Rectal smooth muscle tissue (tissue), 1 donor: Measurements from ENCODE around the gene PLXNB2.

ENCODE experiments used
- H3K27ac ChIP-seq: one replicate; pipeline ENCODE4 v1.7.0; 2013; ENCODE audit warnings: low read depth, low read length, inconsistent platforms
- H3K27me3 ChIP-seq: one replicate; pipeline ENCODE4 v1.7.0; 2013; ENCODE audit warnings: low read length; ENCODE audit not compliant: control insufficient read depth, insufficient read depth
- H3K36me3 ChIP-seq: one replicate; pipeline ENCODE4 v1.7.0; 2013; ENCODE audit warnings: low read length; ENCODE audit not compliant: control insufficient read depth, insufficient read depth
- H3K4me1 ChIP-seq: one replicate; pipeline ENCODE4 v1.7.0; 2013; ENCODE audit warnings: low read length; ENCODE audit not compliant: control insufficient read depth, insufficient read depth
- H3K4me3 ChIP-seq: one replicate; pipeline ENCODE4 v1.7.0; 2013; ENCODE audit warnings: low read length
- H3K9ac ChIP-seq: one replicate; pipeline ENCODE4 v1.7.0; 2013; ENCODE audit warnings: low read length

The PLXNB2 gene

DNA sequence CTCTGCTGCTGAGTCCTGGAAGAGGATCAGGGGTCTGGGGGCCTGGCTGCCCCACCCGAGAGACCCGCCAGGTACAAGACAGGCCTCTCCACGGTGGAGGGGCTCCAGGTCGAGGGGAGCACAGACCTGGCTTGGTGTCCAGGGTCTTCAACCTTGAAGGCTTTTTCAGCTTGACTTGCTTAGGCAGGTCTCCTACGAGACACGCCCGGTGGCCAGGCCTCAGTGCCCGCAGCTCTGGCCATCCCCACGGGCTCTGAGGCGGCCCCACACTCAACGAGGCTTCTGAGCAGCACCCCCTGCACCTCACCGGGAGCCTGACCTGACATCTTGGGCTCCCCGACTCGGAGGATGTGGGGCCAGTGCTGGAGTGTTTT is 6.6 kb upstream of the PLXNB2 start:
- no peaks in the 10 kb centered on the region for H3K36me3 ChIP-seq
- H3K27me3 ChIP-seq: no peaks in the 10 kb centered on the region
- H3K4me1 ChIP-seq: no peaks in the 10 kb centered on the region
- no peak overlapping the region for H3K9ac ChIP-seq
- no peak overlapping the region for H3K27ac ChIP-seq
- H3K4me3 ChIP-seq: peak overlapping the region; percentile 36

DNA sequence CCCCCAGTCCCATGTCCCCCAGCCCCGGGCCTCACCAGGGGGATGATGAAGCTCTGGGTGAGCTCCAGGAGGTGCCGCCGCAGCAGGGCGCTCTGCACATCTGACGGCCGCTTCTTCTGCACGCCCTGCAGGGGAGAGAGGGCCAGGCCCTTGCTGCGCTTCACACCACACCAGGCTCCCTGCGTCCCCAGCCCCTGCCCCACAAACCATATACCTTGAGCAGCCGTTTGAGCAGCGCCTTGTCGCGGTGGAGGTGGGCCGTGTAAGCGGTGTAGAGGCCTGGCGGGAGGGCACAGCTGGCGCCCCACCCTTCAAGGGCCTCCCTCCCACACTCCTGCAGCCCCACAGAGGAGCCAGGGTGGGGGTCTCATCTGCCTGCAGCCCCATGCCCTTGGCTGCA is 6.2 kb upstream of the PLXNB2 start:
- Histone ChIP-seq H3K27me3 (no peaks in the 10 kb centered on the region), H3K36me3 (no peaks in the 10 kb centered on the region), H3K4me3 (no peak overlapping the region), H3K9ac (no peak overlapping the region), H3K27ac (no peak overlapping the region), H3K4me1 (no peaks in the 10 kb centered on the region)

DNA sequence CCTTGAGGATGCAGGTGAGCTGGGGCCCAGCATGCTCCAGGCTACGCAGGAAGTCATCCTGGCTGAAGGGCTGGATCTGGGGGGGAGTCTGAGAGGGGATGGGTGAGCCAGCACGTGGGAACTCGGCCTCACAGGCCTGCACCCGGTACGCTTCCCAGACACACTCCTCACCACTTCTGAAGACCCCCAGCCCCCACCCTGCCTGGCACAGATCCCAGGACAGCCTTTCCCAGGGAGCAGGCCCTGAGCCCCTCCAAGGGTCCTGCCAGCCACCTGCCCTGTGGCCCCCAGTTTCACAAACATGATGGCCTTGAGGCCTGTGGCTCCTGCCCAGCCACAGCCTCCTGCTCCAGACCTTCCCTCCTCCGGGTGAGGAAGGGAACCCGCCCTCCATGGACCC is 5.6 kb upstream of the PLXNB2 start:
- no peak overlapping the region for H3K9ac ChIP-seq
- H3K27me3 ChIP-seq: no peaks in the 10 kb centered on the region
- no peak overlapping the region for H3K4me3 ChIP-seq
- H3K4me1 ChIP-seq: peaks cover 2% of the 10 kb centered on the region
- H3K36me3 ChIP-seq: no peaks in the 10 kb centered on the region
- no peak overlapping the region for H3K27ac ChIP-seq

DNA sequence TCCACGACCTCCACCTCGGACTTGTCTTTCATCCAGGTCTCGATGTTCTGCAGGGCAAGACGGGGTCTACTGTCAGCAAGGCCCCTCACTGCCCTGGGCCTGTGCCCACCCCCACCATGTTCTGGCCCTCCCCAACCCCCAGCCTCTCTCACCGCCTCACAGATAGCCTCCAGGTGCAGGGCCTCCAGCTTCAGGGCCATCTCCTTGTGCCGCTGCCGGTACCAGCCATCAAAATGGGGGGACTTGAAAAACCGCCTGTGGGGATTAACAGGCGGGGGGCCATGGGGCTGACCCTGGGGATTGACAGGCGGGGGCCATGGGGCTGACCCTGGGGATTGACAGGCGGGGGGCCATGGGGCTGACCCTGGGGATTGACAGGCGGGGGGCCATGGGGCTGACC is 4.9 kb upstream of the PLXNB2 start:
- Histone ChIP-seq H3K4me3 (no peak overlapping the region), H3K27me3 (no peaks in the 10 kb centered on the region), H3K27ac (no peak overlapping the region), H3K36me3 (no peaks in the 10 kb centered on the region), H3K4me1 (peaks cover 5% of the 10 kb centered on the region), H3K9ac (no peak overlapping the region)

DNA sequence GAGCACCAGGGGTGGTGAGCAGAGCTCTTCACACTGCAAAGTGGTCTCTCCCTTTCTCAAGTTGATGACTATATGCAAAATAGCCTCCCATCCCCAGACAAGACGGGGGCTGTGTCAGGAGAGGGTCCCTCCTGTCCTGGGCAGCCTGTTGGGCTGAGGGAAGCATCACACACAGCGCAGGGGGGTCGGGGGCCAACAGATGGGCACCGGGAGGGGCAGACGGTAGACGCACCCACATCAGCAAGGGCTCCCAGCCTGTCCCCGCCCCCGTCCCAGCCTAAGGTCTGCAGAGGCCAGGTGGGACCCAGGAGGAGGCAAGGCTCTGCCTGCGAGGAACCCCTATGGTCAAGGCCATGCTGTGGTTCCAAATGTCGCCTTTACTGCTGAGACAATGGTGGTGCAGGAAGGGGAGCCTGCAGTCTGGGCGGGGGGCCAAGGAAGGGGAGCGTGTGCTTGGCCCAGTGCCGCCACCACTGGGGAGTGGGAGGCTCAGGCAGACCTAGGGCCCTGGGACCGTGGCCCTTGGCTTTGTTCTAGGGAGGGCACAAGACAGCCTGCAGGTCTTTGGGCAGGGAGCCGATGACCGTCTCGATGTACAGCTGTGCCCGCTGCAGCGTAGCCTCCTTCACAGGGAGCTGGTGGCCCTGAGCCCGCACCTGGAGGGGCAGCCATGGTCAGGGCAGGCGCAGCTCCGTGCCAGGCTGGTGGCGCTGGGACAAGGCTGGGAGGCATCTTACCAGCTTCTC is 4.3 kb upstream of the PLXNB2 start:
- H3K27ac ChIP-seq: no peak overlapping the region
- no peaks in the 10 kb centered on the region for H3K27me3 ChIP-seq
- H3K4me1 ChIP-seq: peaks cover 5% of the 10 kb centered on the region
- no peak overlapping the region for H3K4me3 ChIP-seq
- no peak overlapping the region for H3K9ac ChIP-seq
- no peaks in the 10 kb centered on the region for H3K36me3 ChIP-seq

DNA sequence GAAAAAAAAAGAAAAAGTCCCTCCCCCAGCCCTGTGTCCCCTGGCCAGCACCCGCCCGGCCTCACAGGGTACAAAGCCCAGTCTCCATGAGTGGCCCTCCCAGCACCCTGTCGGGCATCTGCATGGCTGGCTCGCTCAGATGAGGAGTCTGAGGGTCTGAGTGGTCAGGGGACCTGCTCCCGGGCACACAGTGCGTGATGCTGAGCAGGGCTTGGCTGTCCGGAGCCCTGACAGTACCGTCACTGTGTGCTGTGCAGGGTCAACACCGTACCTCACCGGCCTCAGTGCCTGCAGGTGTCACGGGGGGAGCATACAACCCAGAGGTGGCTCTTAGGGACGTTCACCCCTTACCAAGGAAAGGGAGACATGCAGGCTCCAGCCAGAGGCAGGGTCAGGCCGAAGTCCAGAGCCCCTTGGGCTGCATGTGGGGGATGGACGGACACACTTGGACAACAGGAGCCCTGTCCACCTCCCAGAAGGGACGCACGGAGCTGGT is 3.6 kb upstream of the PLXNB2 start:
- no peaks in the 10 kb centered on the region for H3K27me3 ChIP-seq
- peaks cover 5% of the 10 kb centered on the region for H3K4me1 ChIP-seq
- no peak overlapping the region for H3K4me3 ChIP-seq
- no peak overlapping the region for H3K27ac ChIP-seq
- no peak overlapping the region for H3K9ac ChIP-seq
- H3K36me3 ChIP-seq: no peaks in the 10 kb centered on the region

DNA sequence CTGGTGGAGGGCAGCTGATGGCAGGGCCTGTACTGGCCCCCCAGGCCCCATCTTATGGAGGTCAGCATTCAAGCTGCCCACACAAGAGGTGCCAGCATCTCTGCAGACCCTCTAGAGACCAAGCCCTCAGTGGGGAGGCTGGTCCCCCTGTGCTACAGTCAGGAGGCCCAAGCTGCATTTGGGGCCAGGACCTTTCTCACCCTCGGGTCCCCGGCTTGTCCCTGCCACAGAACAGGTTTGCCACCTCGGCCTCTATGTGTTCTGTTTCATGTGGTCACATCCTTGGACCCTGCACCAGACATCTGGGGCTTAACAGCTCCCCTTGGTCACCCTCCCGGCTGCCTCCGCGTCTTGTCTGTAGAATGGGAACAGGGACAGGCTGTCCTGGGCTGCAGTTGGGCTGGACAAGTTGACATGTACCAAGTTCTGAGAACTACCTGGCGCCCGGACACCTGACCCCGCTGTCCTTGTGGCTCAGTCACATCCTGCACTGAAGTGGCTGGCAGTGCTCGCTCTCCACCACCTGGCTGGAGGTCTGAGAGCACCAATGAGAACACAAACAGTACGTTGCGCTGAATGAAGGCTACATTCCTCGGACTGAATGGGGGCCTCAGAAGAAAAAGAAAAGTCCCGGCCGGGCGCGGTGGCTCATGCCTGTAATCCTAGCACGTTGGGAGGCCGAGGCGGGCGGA is 2.7 kb upstream of the PLXNB2 start:
- Histone ChIP-seq H3K36me3 (no peaks in the 10 kb centered on the region), H3K4me3 (no peak overlapping the region), H3K9ac (no peak overlapping the region), H3K27me3 (no peaks in the 10 kb centered on the region), H3K4me1 (peaks cover 9% of the 10 kb centered on the region), H3K27ac (no peak overlapping the region)

DNA sequence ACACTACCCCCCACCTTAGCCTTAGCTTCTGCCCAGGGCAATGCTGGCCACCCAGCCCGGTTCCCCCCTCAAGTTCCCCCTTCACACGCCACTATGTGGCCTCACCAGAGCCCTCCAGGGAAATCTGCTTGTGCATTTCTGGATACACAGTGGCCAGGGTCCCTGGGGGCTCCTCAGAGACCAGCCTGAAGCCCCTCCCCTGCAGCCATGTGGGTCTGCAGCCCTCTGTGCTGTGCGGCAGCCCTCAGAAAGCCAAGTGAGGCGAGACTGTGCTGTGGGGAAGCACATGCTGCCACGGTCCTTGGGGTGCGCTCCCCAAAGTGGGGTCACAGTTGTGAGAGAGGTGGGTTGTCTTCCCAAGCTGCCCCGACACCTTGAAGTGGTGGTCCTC is 2.1 kb upstream of the PLXNB2 start:
- no peaks in the 10 kb centered on the region for H3K27me3 ChIP-seq
- H3K36me3 ChIP-seq: no peaks in the 10 kb centered on the region
- H3K4me3 ChIP-seq: no peak overlapping the region
- no peak overlapping the region for H3K27ac ChIP-seq
- H3K4me1 ChIP-seq: peaks cover 14% of the 10 kb centered on the region
- H3K9ac ChIP-seq: no peak overlapping the region

DNA sequence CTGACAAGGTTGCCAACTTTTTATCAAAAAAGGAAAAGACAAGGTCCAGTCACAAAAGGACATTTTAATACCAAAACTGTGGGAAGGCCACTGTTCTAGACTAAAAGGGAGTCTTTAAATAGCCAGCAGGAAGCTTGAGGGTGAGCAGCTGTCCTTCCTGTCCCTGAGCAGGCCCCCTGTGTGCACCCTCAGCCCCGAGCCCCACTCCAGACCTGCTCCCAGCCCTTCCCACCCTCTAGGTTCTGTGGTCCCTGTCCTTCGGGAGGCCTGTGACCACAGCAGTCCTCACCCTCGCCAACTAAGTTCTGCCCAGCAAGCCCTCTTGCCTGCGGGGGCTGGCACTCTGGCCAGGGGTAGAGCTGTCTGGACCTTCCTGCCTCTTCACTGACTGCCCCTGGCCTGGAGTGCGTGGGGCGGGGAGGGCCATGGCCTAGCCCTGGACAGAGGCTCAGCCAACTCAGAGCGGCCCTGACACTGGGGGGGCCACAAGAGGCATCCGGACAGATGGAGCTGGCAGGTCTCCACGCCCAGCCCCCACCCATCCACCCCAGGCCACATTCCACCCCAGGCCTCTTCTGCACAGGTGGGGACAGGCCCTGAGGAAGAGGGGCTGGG is 1.6 kb upstream of the PLXNB2 start:
- no peak overlapping the region for H3K4me3 ChIP-seq
- no peaks in the 10 kb centered on the region for H3K27me3 ChIP-seq
- peak overlapping the region; percentile 83 for H3K27ac ChIP-seq
- peaks cover 18% of the 10 kb centered on the region for H3K4me1 ChIP-seq
- H3K36me3 ChIP-seq: no peaks in the 10 kb centered on the region
- no peak overlapping the region for H3K9ac ChIP-seq

DNA sequence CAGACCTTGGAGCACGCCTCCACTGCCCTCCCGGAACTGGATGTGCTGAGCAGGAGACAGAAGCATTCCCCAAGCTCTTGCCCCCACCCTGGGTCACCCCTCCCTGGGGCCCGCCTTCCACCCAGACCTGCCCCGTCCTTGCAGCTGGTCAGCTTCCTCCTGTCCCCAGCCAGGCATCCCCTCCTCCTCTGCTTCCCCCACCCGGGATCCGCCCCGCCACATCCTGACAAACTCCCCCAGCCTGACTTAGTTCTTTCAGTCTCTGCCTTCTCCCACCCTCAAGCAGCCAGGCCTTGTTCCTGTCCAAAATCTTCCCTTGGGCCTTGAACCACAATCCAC is 1.1 kb upstream of the PLXNB2 start:
- Histone ChIP-seq H3K4me3 (no peak overlapping the region), H3K27me3 (no peaks in the 10 kb centered on the region), H3K27ac (peak overlapping the region; percentile 83), H3K36me3 (no peaks in the 10 kb centered on the region), H3K4me1 (peaks cover 23% of the 10 kb centered on the region), H3K9ac (no peak overlapping the region)

DNA sequence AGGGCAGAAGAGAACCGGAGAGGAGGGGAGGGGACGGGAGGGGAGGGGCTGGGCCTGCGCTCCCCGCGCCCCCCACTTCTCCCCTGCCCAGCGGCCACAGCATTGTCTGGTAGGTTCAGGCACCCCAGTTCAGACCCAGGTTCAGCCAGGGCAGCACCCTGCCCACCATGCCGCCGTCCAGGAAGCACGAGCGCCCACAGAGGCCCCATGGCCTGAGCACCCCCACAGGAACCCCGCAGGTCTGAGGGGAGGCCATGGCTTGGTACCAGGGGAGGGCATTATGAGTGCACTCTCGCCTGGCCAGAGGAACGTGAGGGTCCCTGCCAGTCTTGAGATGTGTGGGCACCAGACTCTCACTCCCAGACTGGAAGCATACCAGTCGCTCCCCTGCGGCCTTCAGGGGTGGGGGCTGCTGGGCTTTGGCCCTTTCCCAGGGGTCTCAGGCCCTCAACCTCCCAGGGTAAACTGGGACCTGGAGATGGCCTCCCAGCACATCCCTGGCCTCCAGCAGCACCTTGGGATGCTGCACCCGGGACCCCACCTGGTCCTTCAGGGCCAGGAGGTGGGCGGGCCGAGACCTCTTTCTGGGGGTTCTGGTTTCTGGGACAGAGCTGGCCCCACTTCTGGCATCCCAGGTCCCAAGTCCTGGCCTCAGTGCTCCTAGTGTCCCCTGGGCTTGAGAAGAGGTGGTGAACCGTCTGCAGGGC is 597 bp upstream of the PLXNB2 start:
- peak overlapping the region; percentile 83 for H3K27ac ChIP-seq
- peak overlapping the region; percentile 49 for H3K9ac ChIP-seq
- H3K36me3 ChIP-seq: no peaks in the 10 kb centered on the region
- peak overlapping the region; percentile 21 for H3K4me3 ChIP-seq
- H3K27me3 ChIP-seq: no peaks in the 10 kb centered on the region
- H3K4me1 ChIP-seq: peaks cover 28% of the 10 kb centered on the region

DNA sequence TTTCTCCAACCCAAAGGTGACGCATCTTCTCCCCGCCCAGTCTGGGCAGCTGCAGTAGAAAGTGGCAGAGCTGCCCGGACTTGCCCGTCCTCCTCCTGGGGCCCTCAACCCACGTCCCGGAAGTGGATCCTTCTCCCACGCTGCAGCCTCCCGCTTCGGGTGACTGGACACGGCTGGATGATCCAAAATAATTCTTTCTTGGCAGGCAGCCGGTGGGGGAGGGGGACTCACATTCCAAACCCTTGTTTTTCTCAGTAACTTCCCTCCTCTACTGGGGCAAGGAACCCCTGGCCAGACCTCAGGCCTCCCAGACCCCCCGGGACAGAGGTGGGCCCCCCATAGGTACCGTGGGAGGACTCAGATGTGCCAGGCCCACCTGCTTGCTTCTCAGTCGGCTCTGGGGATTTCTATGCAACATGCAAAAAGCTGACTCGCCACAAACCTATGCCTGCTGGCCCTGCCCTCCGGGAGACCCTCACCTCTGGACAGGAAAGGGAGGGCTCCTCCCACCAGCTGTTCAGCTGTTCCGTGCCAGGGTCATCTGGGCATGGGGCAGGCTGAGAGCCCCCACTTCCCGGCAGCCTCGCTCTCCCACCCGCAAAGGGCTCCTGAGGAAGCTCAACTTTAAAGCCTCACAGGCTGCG is 1.4 kb downstream of the PLXNB2 start:
- Histone ChIP-seq H3K27me3 (no peaks in the 10 kb centered on the region), H3K4me3 (peak overlapping the region; percentile 84), H3K27ac (peak overlapping the region; percentile 94), H3K36me3 (no peaks in the 10 kb centered on the region), H3K4me1 (peaks cover 41% of the 10 kb centered on the region), H3K9ac (peak overlapping the region; percentile 50)
